HG03045 (cell line): ENCODE measurements around the gene MPIG6B.

Experiments
- ATAC-seq: cut with Tn5 transposase; IDR thresholded peaks from one replicate; pipeline ENCODE4 v1.9.1; 2021; ENCODE audit warnings: mild to moderate bottlenecking, moderate library complexity; ENCODE audit not compliant: unreplicated experiment

MPIG6B gene

GRCh38 chr6:31765559-31765909, 42.4 kb downstream of the MPIG6B start:
- no peak for ATAC-seq

GRCh38 chr6:31765910-31766794, 43.0 kb downstream of the MPIG6B start:
- ATAC-seq: no peak

GRCh38 chr6:31767096-31767645, 44.0 kb downstream of the MPIG6B start:
- ATAC-seq: no peak

- ATAC-seq: no peak
Measured at GRCh38 chr6:31768363-31769257, 45.4 kb downstream of the MPIG6B start.

- no peak for ATAC-seq
Measured at GRCh38 chr6:31769684-31770371, 46.7 kb downstream of the MPIG6B start.

- ATAC-seq: no peak
Measured at GRCh38 chr6:31770860-31771259, 47.7 kb downstream of the MPIG6B start.

- ATAC-seq: no peak
Measured at GRCh38 chr6:31771992-31772358, 48.8 kb downstream of the MPIG6B start.

GRCh38 chr6:31775184-31775583, 52.0 kb downstream of the MPIG6B start:
- ATAC-seq: no peak

GRCh38 chr6:31775633-31776484, 52.7 kb downstream of the MPIG6B start:
- no peak for ATAC-seq
